ENCODE data around the gene COL15A1.

Gene COL15A1

DNA sequence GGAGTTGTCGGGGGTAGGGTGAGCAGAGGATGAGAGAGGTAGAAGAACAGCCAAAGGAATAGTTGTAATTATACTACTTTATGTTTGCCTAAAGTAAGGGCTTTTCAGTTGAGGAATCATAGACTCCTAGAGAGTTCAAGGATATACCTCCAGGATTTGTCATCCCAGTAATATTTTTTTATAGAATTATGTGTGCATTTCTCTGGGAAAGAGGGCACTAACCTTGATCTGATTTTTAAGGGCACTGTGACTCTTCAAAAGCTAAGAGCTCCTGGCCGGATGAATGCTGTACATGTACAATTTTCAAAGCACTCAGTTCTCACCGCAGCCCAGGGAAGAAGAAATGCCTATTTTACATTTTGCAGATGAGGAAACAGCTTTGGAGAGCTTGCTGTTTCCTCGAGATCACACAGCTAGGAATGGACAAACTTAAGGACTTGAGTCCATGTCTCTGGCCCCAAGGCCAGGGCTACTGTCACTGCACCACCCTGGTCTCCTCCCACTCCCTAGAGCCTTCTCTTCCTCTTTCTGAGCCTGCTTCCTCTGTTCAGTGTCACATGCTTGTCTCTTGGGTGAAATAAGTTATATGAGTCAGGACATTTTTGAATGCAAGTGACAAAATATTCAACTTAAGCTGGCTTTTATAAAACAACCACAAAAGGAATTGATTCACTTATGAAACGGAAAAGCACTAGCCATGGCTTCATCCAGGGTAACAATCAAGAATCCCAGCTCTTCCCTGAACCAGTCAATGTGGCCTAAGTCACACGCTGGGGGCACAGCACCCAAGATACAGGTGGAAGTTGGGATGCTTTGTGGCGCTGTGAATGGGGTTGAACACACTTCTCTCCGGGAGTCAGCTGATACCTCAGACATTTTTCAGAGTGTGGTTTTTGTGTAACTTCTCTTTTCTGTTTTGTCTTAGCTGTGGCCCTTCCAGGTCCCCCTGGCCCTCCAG lies 115.5 kb downstream of the COL15A1 start:
- Histone ChIP-seq H3K36me3 (ENCODE audit: control insufficient read depth, insufficient read depth, low read length) (no peaks in the 10 kb centered on the region), H3K4me1 (ENCODE audit: control insufficient read depth, insufficient read depth, low read length) (no peaks in the 10 kb centered on the region), H3K4me3 (ENCODE audit: low read depth, low read length) (no peak overlapping the region), H3K9me3 (ENCODE audit: control insufficient read depth, insufficient read depth, low read length) (no peaks in the 10 kb centered on the region), H3K9ac (ENCODE audit: low read depth, low read length) (no peak overlapping the region), H3K27ac (ENCODE audit: low read depth, low read length) (no peak overlapping the region), H3K27me3 (ENCODE audit: control insufficient read depth, insufficient read depth, low read length) (no peaks in the 10 kb centered on the region)

DNA sequence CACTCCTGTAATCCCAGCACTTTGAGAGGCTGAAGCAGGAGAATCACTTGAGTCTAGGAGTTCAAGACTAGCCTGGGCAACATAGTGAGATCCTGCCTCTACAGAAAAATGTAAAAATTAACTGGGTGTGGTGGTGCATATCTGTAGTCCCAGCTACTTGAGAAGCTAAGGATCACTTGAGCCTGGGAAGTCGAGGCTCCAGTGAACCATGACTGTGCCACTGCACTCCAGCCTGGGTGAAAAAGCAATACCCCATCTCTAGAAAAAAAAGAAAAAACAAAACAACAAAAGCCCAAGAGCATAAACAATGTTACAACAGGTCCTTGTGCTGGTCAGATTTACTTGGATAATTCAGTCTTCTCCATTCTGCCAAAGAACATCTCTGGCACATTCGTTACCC lies 116.9 kb downstream of the COL15A1 start:
- Histone ChIP-seq H3K27me3 (ENCODE audit: control insufficient read depth, insufficient read depth, low read length) (no peaks in the 10 kb centered on the region), H3K4me1 (ENCODE audit: control insufficient read depth, insufficient read depth, low read length) (no peaks in the 10 kb centered on the region), H3K36me3 (ENCODE audit: control insufficient read depth, insufficient read depth, low read length) (no peaks in the 10 kb centered on the region), H3K9ac (ENCODE audit: low read depth, low read length) (no peak overlapping the region), H3K4me3 (ENCODE audit: low read depth, low read length) (no peak overlapping the region), H3K9me3 (ENCODE audit: control insufficient read depth, insufficient read depth, low read length) (no peaks in the 10 kb centered on the region), H3K27ac (ENCODE audit: low read depth, low read length) (no peak overlapping the region)

DNA sequence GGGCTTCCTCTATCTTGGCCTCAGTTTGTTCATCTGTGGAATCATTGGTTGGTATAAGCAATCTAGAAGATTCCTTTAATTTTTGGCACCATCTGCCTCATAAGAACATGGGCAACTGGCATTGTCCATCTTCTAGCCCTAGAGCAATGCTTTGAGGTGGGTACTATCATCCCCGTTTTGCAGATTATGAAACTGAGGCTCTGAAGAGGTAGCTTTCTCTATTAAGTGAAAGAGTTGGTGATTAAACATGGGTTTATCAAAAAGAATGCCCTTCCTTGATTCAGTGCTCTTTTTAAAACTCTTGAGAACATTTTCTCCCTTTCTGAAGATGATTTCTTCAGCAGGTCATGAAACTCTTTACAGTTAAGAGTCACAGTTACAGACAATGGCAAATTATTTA lies 118.8 kb downstream of the COL15A1 start:
- H3K9ac ChIP-seq (ENCODE audit: low read depth, low read length) = no peak overlapping the region
- no peaks in the 10 kb centered on the region for H3K27me3 ChIP-seq (ENCODE audit: control insufficient read depth, insufficient read depth, low read length)
- no peak overlapping the region for H3K27ac ChIP-seq (ENCODE audit: low read depth, low read length)
- no peaks in the 10 kb centered on the region for H3K36me3 ChIP-seq (ENCODE audit: control insufficient read depth, insufficient read depth, low read length)
- H3K9me3 ChIP-seq (ENCODE audit: control insufficient read depth, insufficient read depth, low read length) = no peaks in the 10 kb centered on the region
- no peak overlapping the region for H3K4me3 ChIP-seq (ENCODE audit: low read depth, low read length)
- no peaks in the 10 kb centered on the region for H3K4me1 ChIP-seq (ENCODE audit: control insufficient read depth, insufficient read depth, low read length)

DNA sequence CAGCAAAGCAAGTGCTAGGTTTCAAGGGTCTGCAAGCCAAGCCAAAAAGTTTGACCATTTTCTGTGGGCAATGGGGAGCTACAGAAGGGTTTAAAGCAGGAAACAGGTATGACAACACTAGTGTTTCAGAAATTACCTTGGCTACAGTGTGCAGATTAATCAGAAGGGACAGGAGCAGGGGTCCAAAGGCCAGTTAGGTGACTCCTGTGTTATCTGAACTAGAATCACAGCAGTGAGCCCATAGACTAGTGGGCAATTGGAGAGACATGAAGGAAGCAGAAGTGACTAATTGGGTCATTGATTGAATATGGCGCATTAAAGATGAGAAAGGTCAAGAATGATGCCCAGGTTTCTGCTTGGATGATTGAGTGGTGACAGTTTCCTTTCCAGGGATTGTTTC lies 119.8 kb downstream of the COL15A1 start:
- no peaks in the 10 kb centered on the region for H3K27me3 ChIP-seq (ENCODE audit: control insufficient read depth, insufficient read depth, low read length)
- no peaks in the 10 kb centered on the region for H3K36me3 ChIP-seq (ENCODE audit: control insufficient read depth, insufficient read depth, low read length)
- no peak overlapping the region for H3K27ac ChIP-seq (ENCODE audit: low read depth, low read length)
- H3K4me1 ChIP-seq (ENCODE audit: control insufficient read depth, insufficient read depth, low read length) = no peaks in the 10 kb centered on the region
- H3K9me3 ChIP-seq (ENCODE audit: control insufficient read depth, insufficient read depth, low read length) = no peaks in the 10 kb centered on the region
- H3K9ac ChIP-seq (ENCODE audit: low read depth, low read length) = no peak overlapping the region
- H3K4me3 ChIP-seq (ENCODE audit: low read depth, low read length) = no peak overlapping the region

DNA sequence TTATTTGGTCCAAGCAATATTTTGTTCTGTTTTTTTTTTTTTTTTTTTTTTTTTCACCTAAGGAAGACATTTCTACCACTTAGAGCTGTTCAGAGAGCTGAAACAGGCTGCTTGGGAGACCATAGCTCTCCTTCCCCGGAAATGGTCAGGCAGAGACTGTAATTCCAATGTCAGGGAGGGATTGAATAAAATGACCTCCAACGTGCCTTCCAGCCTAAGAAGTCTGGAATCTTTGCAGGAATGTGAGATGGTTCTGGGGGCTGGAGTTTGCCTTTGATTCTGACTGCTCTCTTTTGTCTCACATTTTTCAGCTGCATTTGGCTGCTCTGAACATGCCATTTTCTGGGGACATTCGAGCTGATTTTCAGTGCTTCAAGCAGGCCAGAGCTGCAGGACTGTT lies 122.9 kb downstream of the COL15A1 start:
- H3K36me3 ChIP-seq (ENCODE audit: control insufficient read depth, insufficient read depth, low read length) = no peaks in the 10 kb centered on the region
- no peaks in the 10 kb centered on the region for H3K27me3 ChIP-seq (ENCODE audit: control insufficient read depth, insufficient read depth, low read length)
- no peak overlapping the region for H3K27ac ChIP-seq (ENCODE audit: low read depth, low read length)
- H3K4me3 ChIP-seq (ENCODE audit: low read depth, low read length) = no peak overlapping the region
- no peaks in the 10 kb centered on the region for H3K4me1 ChIP-seq (ENCODE audit: control insufficient read depth, insufficient read depth, low read length)
- no peaks in the 10 kb centered on the region for H3K9me3 ChIP-seq (ENCODE audit: control insufficient read depth, insufficient read depth, low read length)
- H3K9ac ChIP-seq (ENCODE audit: low read depth, low read length) = no peak overlapping the region

DNA sequence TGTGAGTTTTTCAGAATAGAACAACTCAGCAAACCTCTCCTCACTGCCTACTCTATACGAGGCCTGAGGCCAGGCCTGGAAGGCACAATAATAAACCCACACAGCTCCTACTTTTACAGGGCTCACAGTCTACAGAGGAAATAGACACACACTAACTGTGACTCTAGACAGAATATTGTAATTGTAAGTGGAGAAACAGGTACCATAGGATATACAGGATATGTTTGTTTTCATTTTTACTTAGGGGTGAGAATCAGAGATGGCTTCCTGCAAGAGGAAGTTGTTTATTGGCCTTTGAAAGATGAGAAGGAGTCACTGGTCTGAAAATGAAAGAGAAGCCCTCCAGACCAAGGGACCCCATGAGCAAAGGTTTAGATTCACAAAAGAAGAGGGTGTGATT lies 125.4 kb downstream of the COL15A1 start:
- Histone ChIP-seq H3K4me3 (ENCODE audit: low read depth, low read length) (no peak overlapping the region), H3K4me1 (ENCODE audit: control insufficient read depth, insufficient read depth, low read length) (no peaks in the 10 kb centered on the region), H3K27me3 (ENCODE audit: control insufficient read depth, insufficient read depth, low read length) (no peaks in the 10 kb centered on the region), H3K9ac (ENCODE audit: low read depth, low read length) (no peak overlapping the region), H3K9me3 (ENCODE audit: control insufficient read depth, insufficient read depth, low read length) (no peaks in the 10 kb centered on the region), H3K36me3 (ENCODE audit: control insufficient read depth, insufficient read depth, low read length) (no peaks in the 10 kb centered on the region), H3K27ac (ENCODE audit: low read depth, low read length) (no peak overlapping the region)

DNA sequence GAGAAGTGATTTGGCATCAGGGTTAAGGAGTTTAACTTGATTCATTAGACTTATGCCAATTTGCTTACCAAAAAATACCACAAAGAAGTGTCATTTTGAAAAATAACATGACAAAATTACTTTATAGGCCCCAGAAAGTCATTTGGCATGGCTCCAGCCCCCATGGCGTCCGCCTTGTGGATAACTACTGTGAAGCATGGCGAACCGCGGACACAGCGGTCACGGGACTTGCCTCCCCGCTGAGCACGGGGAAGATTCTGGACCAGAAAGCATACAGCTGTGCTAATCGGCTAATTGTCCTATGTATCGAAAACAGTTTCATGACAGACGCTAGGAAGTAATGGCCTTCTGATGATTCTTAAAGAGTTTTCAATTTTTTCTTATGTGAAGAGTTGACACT lies 125.8 kb downstream of the COL15A1 start:
- H3K27me3 ChIP-seq (ENCODE audit: control insufficient read depth, insufficient read depth, low read length) = no peaks in the 10 kb centered on the region
- no peak overlapping the region for H3K4me3 ChIP-seq (ENCODE audit: low read depth, low read length)
- H3K9ac ChIP-seq (ENCODE audit: low read depth, low read length) = no peak overlapping the region
- no peaks in the 10 kb centered on the region for H3K9me3 ChIP-seq (ENCODE audit: control insufficient read depth, insufficient read depth, low read length)
- H3K4me1 ChIP-seq (ENCODE audit: control insufficient read depth, insufficient read depth, low read length) = no peaks in the 10 kb centered on the region
- H3K36me3 ChIP-seq (ENCODE audit: control insufficient read depth, insufficient read depth, low read length) = no peaks in the 10 kb centered on the region
- H3K27ac ChIP-seq (ENCODE audit: low read depth, low read length) = no peak overlapping the region

DNA sequence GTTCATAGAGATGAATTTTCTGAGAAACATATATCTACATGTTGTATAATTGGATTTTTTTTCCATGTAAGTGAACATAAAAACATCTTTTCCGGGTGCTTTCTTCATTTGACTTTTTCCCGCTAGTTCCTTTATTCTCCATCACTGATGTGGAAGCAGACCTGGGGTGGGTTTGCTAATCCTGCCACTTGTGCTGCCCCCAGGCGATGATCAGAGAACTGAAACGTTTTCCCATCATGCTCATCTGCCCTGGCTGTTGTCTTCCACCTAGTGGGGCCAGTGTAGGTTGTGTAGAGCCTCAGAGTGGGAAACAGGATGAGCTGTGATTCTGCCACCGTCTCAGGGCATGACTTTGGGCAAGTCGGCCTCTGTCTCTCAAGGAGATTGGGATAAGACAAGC lies 127.0 kb downstream of the COL15A1 start:
- Histone ChIP-seq H3K9ac (ENCODE audit: low read depth, low read length) (no peak overlapping the region), H3K27me3 (ENCODE audit: control insufficient read depth, insufficient read depth, low read length) (no peaks in the 10 kb centered on the region), H3K4me3 (ENCODE audit: low read depth, low read length) (no peak overlapping the region), H3K9me3 (ENCODE audit: control insufficient read depth, insufficient read depth, low read length) (no peaks in the 10 kb centered on the region), H3K36me3 (ENCODE audit: control insufficient read depth, insufficient read depth, low read length) (no peaks in the 10 kb centered on the region), H3K4me1 (ENCODE audit: control insufficient read depth, insufficient read depth, low read length) (no peaks in the 10 kb centered on the region), H3K27ac (ENCODE audit: low read depth, low read length) (no peak overlapping the region)

GRCh38 chr9:99071313-99072039 lies 127.8 kb downstream of the COL15A1 start:
- Histone ChIP-seq H3K9ac (ENCODE audit: low read depth, low read length) (no peak overlapping the region), H3K9me3 (ENCODE audit: control insufficient read depth, insufficient read depth, low read length) (no peaks in the 10 kb centered on the region), H3K27ac (ENCODE audit: low read depth, low read length) (no peak overlapping the region), H3K4me1 (ENCODE audit: control insufficient read depth, insufficient read depth, low read length) (no peaks in the 10 kb centered on the region), H3K36me3 (ENCODE audit: control insufficient read depth, insufficient read depth, low read length) (no peaks in the 10 kb centered on the region), H3K27me3 (ENCODE audit: control insufficient read depth, insufficient read depth, low read length) (no peaks in the 10 kb centered on the region), H3K4me3 (ENCODE audit: low read depth, low read length) (no peak overlapping the region)

DNA sequence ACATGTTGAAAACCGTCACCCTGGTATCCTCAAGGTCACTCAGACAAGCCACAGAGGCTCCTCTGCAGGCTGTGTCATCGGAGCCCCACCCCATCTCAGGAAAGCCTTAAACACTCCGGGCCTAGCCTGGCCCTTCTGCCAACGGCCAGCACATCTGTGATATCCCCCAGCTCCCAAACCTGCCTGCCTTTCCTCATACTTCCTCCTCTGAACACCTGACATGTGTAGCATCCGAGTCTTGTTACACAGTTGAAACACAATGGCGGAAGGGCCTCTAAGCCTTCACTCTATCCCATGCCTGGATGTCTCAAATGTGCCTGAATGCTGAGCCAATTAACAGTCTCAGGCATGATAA lies 128.3 kb downstream of the COL15A1 start:
- Histone ChIP-seq H3K27ac (ENCODE audit: low read depth, low read length) (no peak overlapping the region), H3K9ac (ENCODE audit: low read depth, low read length) (no peak overlapping the region), H3K9me3 (ENCODE audit: control insufficient read depth, insufficient read depth, low read length) (no peaks in the 10 kb centered on the region), H3K4me3 (ENCODE audit: low read depth, low read length) (no peak overlapping the region), H3K4me1 (ENCODE audit: control insufficient read depth, insufficient read depth, low read length) (no peaks in the 10 kb centered on the region), H3K36me3 (ENCODE audit: control insufficient read depth, insufficient read depth, low read length) (no peaks in the 10 kb centered on the region), H3K27me3 (ENCODE audit: control insufficient read depth, insufficient read depth, low read length) (no peaks in the 10 kb centered on the region)

DNA sequence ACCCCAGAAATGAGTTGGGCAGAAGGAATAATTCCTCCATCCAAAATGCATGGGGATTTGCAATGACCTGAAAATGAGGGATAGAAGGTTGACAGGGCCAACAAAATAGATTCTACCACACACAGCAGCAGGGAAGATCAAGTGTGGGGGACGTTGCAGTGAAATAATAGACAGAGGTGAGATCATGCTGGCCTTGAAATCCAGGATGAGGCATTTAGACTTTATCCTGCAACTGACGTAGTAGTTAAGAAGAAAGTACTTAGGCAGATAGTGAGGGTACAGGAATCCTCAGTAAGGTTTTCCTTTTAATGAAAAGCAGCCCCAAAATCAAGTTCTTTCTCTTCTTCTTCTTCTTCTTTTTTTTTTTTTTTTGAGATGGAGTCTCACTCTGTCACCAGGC lies 129.6 kb downstream of the COL15A1 start:
- no peaks in the 10 kb centered on the region for H3K4me1 ChIP-seq (ENCODE audit: control insufficient read depth, insufficient read depth, low read length)
- H3K9ac ChIP-seq (ENCODE audit: low read depth, low read length) = no peak overlapping the region
- no peaks in the 10 kb centered on the region for H3K27me3 ChIP-seq (ENCODE audit: control insufficient read depth, insufficient read depth, low read length)
- no peaks in the 10 kb centered on the region for H3K36me3 ChIP-seq (ENCODE audit: control insufficient read depth, insufficient read depth, low read length)
- no peak overlapping the region for H3K27ac ChIP-seq (ENCODE audit: low read depth, low read length)
- H3K4me3 ChIP-seq (ENCODE audit: low read depth, low read length) = no peak overlapping the region
- H3K9me3 ChIP-seq (ENCODE audit: control insufficient read depth, insufficient read depth, low read length) = no peaks in the 10 kb centered on the region

Data from HUES48 (cell line).